Measurements from ENCODE around the gene VWA3A. TPM values are rescaled to one million over a fixed set of nuclear protein-coding genes. Genes with fewer than 3 reads are reported as not detected.
"Not testable (repeated sequence)": the region's sequence is repeated elsewhere in the genome, so short reads cannot be mapped to it uniquely, and the experiment has no call there.

Gene VWA3A
- polyA plus RNA-seq, 10 donors: 0.04 to 0.59 (median 0.19) TPM; not detected in 1

- no peak for DNase-seq
These were observed 3.7 kb upstream of the VWA3A start for GRCh38 chr16:22088642-22089041.

GRCh38 chr16:22089910-22090309, 2.4 kb upstream of the VWA3A start:
- no peak for DNase-seq

GRCh38 chr16:22091721-22092120, 620 bp upstream of the VWA3A start:
- DNase-seq: no peak

GRCh38 chr16:22093331-22093730, 990 bp downstream of the VWA3A start:
- no peak for DNase-seq

- no peak for DNase-seq
These were observed 1.7 kb downstream of the VWA3A start for GRCh38 chr16:22093996-22094395.

GRCh38 chr16:22098405-22099255, 6.3 kb downstream of the VWA3A start:
- DNase-seq: peak; percentile 14 to 60 (median 21)

GRCh38 chr16:22099256-22099975, 7.1 kb downstream of the VWA3A start:
- no peak for DNase-seq

- DNase-seq: no peak
These were observed 11.1 kb downstream of the VWA3A start for GRCh38 chr16:22103441-22103840.

GRCh38 chr16:22109258-22109898, 17.0 kb downstream of the VWA3A start:
- no peak for DNase-seq

GRCh38 chr16:22111629-22112028, 19.3 kb downstream of the VWA3A start:
- not testable (repeated sequence) for DNase-seq

- no peak for DNase-seq
These were observed 23.9 kb downstream of the VWA3A start for GRCh38 chr16:22116095-22116700.

- no peak for DNase-seq
These were observed 25.3 kb downstream of the VWA3A start for GRCh38 chr16:22117609-22118008.

- no peak for DNase-seq
These were observed 28.1 kb downstream of the VWA3A start for GRCh38 chr16:22120440-22120839.

GRCh38 chr16:22122239-22122638, 29.9 kb downstream of the VWA3A start:
- DNase-seq: no peak

GRCh38 chr16:22123146-22123545, 30.8 kb downstream of the VWA3A start:
- DNase-seq: no peak

GRCh38 chr16:22123759-22124490, 31.6 kb downstream of the VWA3A start:
- no peak for DNase-seq

GRCh38 chr16:22124583-22125284, 32.4 kb downstream of the VWA3A start:
- DNase-seq: no peak

- no peak for DNase-seq
These were observed 33.8 kb downstream of the VWA3A start for GRCh38 chr16:22126037-22126558.

GRCh38 chr16:22128537-22128936, 36.2 kb downstream of the VWA3A start:
- not testable (repeated sequence) for DNase-seq

- no peak for DNase-seq
These were observed 38.2 kb downstream of the VWA3A start for GRCh38 chr16:22130528-22130927.

GRCh38 chr16:22132801-22133200, 40.5 kb downstream of the VWA3A start:
- DNase-seq: no peak

All from muscle of back (tissue), 11 donors.